K562 (cell line): ENCODE results near the gene TRIM38. TPM values are rescaled to one million over a fixed set of nuclear protein-coding genes. Genes with fewer than 3 reads are reported as not detected.

Experiments
- EHMT2 ChIP-seq: fragments of 450-650 bp; IDR thresholded peaks from 2 replicates; pipeline ENCODE4 v1.6.1; 2018; ENCODE audit warnings: antibody characterized with exemption
- FOS ChIP-seq: IDR thresholded peaks from 3 replicates; pipeline ENCODE4 v1.6.1; 2011; ENCODE audit not compliant: insufficient read length; ENCODE audit errors: extremely low read depth
- GTF2E2 ChIP-seq: fragments of 200-800 bp; sonication (Bioruptor generic); IDR thresholded peaks from 2 replicates; pipeline ENCODE4 v1.6.1; 2016; ENCODE audit warnings: missing genetic modification characterization, missing compliant biosample characterization
- HDAC1 ChIP-seq, 2 experiments: fragments of 450-650 bp; IDR thresholded peaks; 2 replicates each; pipeline ENCODE4 v1.6.1; 2016 to 2017; ENCODE audit warnings: inconsistent platforms in 1 of 2, mild to moderate bottlenecking in 1 of 2, moderate library complexity in 1 of 2
- NCOA1 ChIP-seq: fragments of 450-650 bp; IDR thresholded peaks from 2 replicates; pipeline ENCODE4 v1.6.1; 2016; ENCODE audit warnings: low read depth
- NFE2L1 ChIP-seq: fragments of 450-650 bp; IDR thresholded peaks from 2 replicates; pipeline ENCODE4 v1.6.1; 2016; ENCODE audit warnings: missing genetic modification characterization, low read depth, mild to moderate bottlenecking, missing compliant biosample characterization, moderate library complexity, borderline replicate concordance
- THRAP3 ChIP-seq: fragments of 450-650 bp; IDR thresholded peaks from 2 replicates; pipeline ENCODE4 v1.6.1; 2016; ENCODE audit warnings: mild to moderate bottlenecking, inconsistent platforms, borderline replicate concordance
- ZNF75A ChIP-seq: fragments of 450-650 bp; formaldehyde crosslinking; IDR thresholded peaks from 2 replicates; pipeline ENCODE4 v1.4.0; 2020; ENCODE audit warnings: mild to moderate bottlenecking
- polyA plus RNA-seq, 8 experiments: library from polyadenylated mRNA; depleted of rRNA in 4 of 8; stranded (reverse) in 5 of 8; unstranded in 3 of 8; fragments of >200 nt; fragmentation: Nextera tagmentation in 2 of 8; fragmentation: Illumina TruSeq in 1 of 8; extraction: Ambion mirVana in 2 of 8; extraction: Trizol in 1 of 8; gene quantifications; 2 replicates each; pipeline versions ENCODE4 v1.2.1 to v1.2.3, GENCODE V29; 2011 to 2014; ENCODE audit warnings: inconsistent platforms in 1 of 8, missing spikeins in 1 of 8
- total RNA-seq, 7 experiments: library from RNA; depleted of rRNA in 6 of 7; stranded (reverse); fragments of >200 nt in 6 of 7; fragmentation: Illumina TruSeq in 2 of 7; extraction: Trizol in 2 of 7; gene quantifications; 2 replicates each; pipeline versions ENCODE4 v1.2.1 to v1.2.3, GENCODE V29; 2011 to 2021; ENCODE audit warnings: low replicate concordance in 1 of 7
- TF ChIP-seq, protein P1 (sequence below): fragments of 450-650 bp; IDR thresholded peaks from 2 replicates; pipeline ENCODE4 v1.6.1; 2016; ENCODE audit warnings: mild to moderate bottlenecking, moderate library complexity
- TF ChIP-seq, protein P2 (sequence below): sonication (generic); formaldehyde crosslinking; IDR thresholded peaks from 2 replicates; pipeline ENCODE4 v1.8.1; 2022; ENCODE audit warnings: missing genetic modification reagents
- TF ChIP-seq, protein P3 (sequence below), 2 experiments: IDR thresholded peaks in 1 of 2; conservative IDR thresholded peaks in 1 of 2; 2 replicates each; pipeline ENCODE4 v1.6.1; 2016; ENCODE audit warnings: low read depth in 2 of 2, mild to moderate bottlenecking in 1 of 2, missing compliant biosample characterization in 1 of 2, missing genetic modification characterization in 1 of 2, moderate library complexity in 1 of 2

The TRIM38 gene
- total and polyA plus RNA-seq, 9 of the 15 experiments (the other 6 are each of a cell fraction or from before 2014, with no cell fraction given) = 1.7 to 6.7 (median 6.3) TPM

DNA sequence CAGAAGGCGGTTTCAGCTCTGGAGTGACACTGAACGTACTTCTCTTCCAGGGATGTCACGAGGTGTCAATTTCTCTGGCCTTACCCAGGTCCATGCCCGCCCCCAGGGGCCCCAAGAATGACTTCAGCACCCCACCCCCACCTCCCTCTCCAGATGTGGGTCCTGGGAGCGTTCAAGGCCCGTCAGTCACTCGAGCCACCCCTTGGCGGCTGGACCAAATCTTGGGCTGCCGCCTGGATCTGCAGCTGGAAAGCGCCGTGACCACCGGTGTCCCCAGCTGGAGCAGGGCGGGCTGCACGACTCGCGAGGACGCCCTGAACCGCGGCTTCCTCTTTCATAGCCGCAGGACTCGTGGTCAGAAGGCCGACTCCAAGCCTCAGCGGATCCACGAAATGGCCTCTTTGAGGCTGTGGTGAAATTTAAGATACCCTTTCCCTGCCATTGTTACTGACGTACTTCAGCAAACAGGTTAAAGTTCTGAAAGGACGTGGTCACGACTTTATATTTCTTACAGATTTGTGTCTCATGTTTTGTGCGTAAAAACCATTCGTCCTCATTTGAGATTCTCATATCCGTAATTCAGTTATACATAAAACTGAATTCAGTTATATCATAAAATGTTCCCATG, 29.3 kb downstream of the TRIM38 start (continued):
- TF ChIP-seq, protein P1, sequence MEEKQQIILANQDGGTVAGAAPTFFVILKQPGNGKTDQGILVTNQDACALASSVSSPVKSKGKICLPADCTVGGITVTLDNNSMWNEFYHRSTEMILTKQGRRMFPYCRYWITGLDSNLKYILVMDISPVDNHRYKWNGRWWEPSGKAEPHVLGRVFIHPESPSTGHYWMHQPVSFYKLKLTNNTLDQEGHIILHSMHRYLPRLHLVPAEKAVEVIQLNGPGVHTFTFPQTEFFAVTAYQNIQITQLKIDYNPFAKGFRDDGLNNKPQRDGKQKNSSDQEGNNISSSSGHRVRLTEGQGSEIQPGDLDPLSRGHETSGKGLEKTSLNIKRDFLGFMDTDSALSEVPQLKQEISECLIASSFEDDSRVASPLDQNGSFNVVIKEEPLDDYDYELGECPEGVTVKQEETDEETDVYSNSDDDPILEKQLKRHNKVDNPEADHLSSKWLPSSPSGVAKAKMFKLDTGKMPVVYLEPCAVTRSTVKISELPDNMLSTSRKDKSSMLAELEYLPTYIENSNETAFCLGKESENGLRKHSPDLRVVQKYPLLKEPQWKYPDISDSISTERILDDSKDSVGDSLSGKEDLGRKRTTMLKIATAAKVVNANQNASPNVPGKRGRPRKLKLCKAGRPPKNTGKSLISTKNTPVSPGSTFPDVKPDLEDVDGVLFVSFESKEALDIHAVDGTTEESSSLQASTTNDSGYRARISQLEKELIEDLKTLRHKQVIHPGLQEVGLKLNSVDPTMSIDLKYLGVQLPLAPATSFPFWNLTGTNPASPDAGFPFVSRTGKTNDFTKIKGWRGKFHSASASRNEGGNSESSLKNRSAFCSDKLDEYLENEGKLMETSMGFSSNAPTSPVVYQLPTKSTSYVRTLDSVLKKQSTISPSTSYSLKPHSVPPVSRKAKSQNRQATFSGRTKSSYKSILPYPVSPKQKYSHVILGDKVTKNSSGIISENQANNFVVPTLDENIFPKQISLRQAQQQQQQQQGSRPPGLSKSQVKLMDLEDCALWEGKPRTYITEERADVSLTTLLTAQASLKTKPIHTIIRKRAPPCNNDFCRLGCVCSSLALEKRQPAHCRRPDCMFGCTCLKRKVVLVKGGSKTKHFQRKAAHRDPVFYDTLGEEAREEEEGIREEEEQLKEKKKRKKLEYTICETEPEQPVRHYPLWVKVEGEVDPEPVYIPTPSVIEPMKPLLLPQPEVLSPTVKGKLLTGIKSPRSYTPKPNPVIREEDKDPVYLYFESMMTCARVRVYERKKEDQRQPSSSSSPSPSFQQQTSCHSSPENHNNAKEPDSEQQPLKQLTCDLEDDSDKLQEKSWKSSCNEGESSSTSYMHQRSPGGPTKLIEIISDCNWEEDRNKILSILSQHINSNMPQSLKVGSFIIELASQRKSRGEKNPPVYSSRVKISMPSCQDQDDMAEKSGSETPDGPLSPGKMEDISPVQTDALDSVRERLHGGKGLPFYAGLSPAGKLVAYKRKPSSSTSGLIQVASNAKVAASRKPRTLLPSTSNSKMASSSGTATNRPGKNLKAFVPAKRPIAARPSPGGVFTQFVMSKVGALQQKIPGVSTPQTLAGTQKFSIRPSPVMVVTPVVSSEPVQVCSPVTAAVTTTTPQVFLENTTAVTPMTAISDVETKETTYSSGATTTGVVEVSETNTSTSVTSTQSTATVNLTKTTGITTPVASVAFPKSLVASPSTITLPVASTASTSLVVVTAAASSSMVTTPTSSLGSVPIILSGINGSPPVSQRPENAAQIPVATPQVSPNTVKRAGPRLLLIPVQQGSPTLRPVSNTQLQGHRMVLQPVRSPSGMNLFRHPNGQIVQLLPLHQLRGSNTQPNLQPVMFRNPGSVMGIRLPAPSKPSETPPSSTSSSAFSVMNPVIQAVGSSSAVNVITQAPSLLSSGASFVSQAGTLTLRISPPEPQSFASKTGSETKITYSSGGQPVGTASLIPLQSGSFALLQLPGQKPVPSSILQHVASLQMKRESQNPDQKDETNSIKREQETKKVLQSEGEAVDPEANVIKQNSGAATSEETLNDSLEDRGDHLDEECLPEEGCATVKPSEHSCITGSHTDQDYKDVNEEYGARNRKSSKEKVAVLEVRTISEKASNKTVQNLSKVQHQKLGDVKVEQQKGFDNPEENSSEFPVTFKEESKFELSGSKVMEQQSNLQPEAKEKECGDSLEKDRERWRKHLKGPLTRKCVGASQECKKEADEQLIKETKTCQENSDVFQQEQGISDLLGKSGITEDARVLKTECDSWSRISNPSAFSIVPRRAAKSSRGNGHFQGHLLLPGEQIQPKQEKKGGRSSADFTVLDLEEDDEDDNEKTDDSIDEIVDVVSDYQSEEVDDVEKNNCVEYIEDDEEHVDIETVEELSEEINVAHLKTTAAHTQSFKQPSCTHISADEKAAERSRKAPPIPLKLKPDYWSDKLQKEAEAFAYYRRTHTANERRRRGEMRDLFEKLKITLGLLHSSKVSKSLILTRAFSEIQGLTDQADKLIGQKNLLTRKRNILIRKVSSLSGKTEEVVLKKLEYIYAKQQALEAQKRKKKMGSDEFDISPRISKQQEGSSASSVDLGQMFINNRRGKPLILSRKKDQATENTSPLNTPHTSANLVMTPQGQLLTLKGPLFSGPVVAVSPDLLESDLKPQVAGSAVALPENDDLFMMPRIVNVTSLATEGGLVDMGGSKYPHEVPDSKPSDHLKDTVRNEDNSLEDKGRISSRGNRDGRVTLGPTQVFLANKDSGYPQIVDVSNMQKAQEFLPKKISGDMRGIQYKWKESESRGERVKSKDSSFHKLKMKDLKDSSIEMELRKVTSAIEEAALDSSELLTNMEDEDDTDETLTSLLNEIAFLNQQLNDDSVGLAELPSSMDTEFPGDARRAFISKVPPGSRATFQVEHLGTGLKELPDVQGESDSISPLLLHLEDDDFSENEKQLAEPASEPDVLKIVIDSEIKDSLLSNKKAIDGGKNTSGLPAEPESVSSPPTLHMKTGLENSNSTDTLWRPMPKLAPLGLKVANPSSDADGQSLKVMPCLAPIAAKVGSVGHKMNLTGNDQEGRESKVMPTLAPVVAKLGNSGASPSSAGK = peak; percentile 94
- TF ChIP-seq THRAP3 = no peak
- no peak for TF ChIP-seq FOS
- TF ChIP-seq, protein P2, sequence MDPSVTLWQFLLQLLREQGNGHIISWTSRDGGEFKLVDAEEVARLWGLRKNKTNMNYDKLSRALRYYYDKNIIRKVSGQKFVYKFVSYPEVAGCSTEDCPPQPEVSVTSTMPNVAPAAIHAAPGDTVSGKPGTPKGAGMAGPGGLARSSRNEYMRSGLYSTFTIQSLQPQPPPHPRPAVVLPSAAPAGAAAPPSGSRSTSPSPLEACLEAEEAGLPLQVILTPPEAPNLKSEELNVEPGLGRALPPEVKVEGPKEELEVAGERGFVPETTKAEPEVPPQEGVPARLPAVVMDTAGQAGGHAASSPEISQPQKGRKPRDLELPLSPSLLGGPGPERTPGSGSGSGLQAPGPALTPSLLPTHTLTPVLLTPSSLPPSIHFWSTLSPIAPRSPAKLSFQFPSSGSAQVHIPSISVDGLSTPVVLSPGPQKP = no peak
- TF ChIP-seq ZNF75A (CRISPR knock-in tag) = peak; percentile 7; the same call in 1 of the 2 replicates
- TF ChIP-seq NFE2L1 (tag) = no peak
- peak; percentile 11; the same call in 1 of the 2 replicates for TF ChIP-seq GTF2E2
- TF ChIP-seq HDAC1 (IDR thresholded peaks at IDR 0.05) = peak in 1 of 2 experiments; percentile 77; a peak in 1 of 4 replicates
- TF ChIP-seq EHMT2 = no peak
- TF ChIP-seq, protein P3, sequence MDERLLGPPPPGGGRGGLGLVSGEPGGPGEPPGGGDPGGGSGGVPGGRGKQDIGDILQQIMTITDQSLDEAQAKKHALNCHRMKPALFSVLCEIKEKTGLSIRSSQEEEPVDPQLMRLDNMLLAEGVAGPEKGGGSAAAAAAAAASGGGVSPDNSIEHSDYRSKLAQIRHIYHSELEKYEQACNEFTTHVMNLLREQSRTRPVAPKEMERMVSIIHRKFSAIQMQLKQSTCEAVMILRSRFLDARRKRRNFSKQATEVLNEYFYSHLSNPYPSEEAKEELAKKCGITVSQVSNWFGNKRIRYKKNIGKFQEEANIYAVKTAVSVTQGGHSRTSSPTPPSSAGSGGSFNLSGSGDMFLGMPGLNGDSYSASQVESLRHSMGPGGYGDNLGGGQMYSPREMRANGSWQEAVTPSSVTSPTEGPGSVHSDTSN (CRISPR knock-in tag; IDR thresholded peaks at IDR 0.05; ENCODE audit: low read depth) = no peak
- TF ChIP-seq, protein P3 (tag; conservative IDR thresholded peaks at IDR 0.05; ENCODE audit: low read depth) = peak; percentile 62
- no peak for TF ChIP-seq NCOA1
